B cell (primary cell): Measurements from ENCODE around the gene ZDHHC18. TPM values are rescaled to one million over a fixed set of nuclear protein-coding genes. Genes with fewer than 3 reads are reported as not detected.
A peak's percentile ranks its signal among the peaks of the same experiment; 100 is the strongest.

Experiments used
- ATAC-seq: fragments of 200-7000 bp; cut with Tn5 transposase; one replicate; pipeline ENCODE4 v1.10.0; 2021; ENCODE audit warnings: low read depth, mild to moderate bottlenecking, moderate number of reproducible peaks, moderate library complexity
- CTCF ChIA-PET: fragments of 350-600 bp; sonication (Branson Sonifier 250); formaldehyde crosslinking; loops from one replicate; lab custom pipeline; 2021; ENCODE audit warnings: antibody characterized with exemption, inconsistent platforms; lab: Charles Lee
- POLR2A ChIA-PET: fragments of 350-600 bp; sonication (Branson Sonifier 250); formaldehyde crosslinking; loops from one replicate; lab custom pipeline; 2021; ENCODE audit warnings: antibody characterized with exemption; lab: Charles Lee
- DNase-seq: peaks from one replicate; pipeline ENCODE4 v3.0.0; 2013
- H2AFZ ChIP-seq: 2 replicates; pipeline ENCODE4 v1.6.1; 2012; ENCODE audit warnings: mild to moderate bottlenecking, low read depth, low read length; ENCODE audit not compliant: insufficient read depth, poor library complexity, severe bottlenecking
- H3K27ac ChIP-seq, 2 donors: 1 replicate in 1 of 2; 2 replicates in 1 of 2; pipeline ENCODE4 v1.5.1; 2012 to 2013; ENCODE audit warnings: low read length in 2 of 2, mild to moderate bottlenecking in 2 of 2, moderate library complexity in 1 of 2
- H3K27me3 ChIP-seq, 4 experiments: fragments of 200-600 bp in 1 of 4; sonication (generic) in 1 of 4; replicated peaks in 1 of 4; 1 replicate in 2 of 4; 2 replicates in 2 of 4; pipeline versions ENCODE4 v1.6.1 to v1.7.0; 2013 to 2016; ENCODE audit warnings: low read length in 3 of 4, mild to moderate bottlenecking in 2 of 4, mixed read lengths in 1 of 4, moderate library complexity in 1 of 4; ENCODE audit not compliant: insufficient read depth in 4 of 4, control insufficient read depth in 3 of 4; ENCODE audit errors: control extremely low read depth in 1 of 4
- H3K36me3 ChIP-seq, 2 experiments: replicated peaks in 1 of 2; 1 replicate in 1 of 2; 2 replicates in 1 of 2; pipeline versions ENCODE4 v1.6.1 to v1.7.1; 2013; ENCODE audit warnings: low read length in 1 of 2; ENCODE audit not compliant: insufficient read depth in 2 of 2, control insufficient read depth in 1 of 2; ENCODE audit errors: control extremely low read depth in 1 of 2, extremely low read depth in 1 of 2
- H3K4me1 ChIP-seq, 2 donors: fragments of 200-600 bp in 1 of 2; sonication (generic) in 1 of 2; 1 replicate in 1 of 2; 2 replicates in 1 of 2; pipeline versions ENCODE4 v1.5.1 to v1.6.1; 2013 to 2017; ENCODE audit warnings: low read length in 2 of 2; ENCODE audit not compliant: control insufficient read depth in 2 of 2, insufficient read depth in 2 of 2
- H3K4me2 ChIP-seq: replicated peaks from 2 replicates; pipeline ENCODE3; 2012; ENCODE audit warnings: mild to moderate bottlenecking, low read depth, low read length; ENCODE audit not compliant: poor library complexity, severe bottlenecking
- H3K4me3 ChIP-seq, 5 experiments: fragments of 200-600 bp in 1 of 5; sonication (generic) in 1 of 5; 1 replicate in 3 of 5; 2 replicates in 2 of 5; pipeline versions ENCODE4 v1.5.1 to v1.7.0; 2011 to 2016; ENCODE audit warnings: low read length in 4 of 5, mild to moderate bottlenecking in 4 of 5, low read depth in 2 of 5, control low read depth in 1 of 5, moderate library complexity in 1 of 5; ENCODE audit not compliant: insufficient read depth in 1 of 5; ENCODE audit errors: control extremely low read depth in 1 of 5, extremely low read depth in 1 of 5
- H3K79me2 ChIP-seq: fragments of 200-600 bp; sonication (generic); one replicate; pipeline ENCODE4 v1.6.0; 2016; ENCODE audit warnings: low read length; ENCODE audit not compliant: control insufficient read depth, insufficient read depth
- H3K9ac ChIP-seq: fragments of 200-600 bp; sonication (generic); 2 replicates; pipeline ENCODE4 v1.6.1; 2017; ENCODE audit warnings: mild to moderate bottlenecking, low read length, moderate library complexity
- H3K9me3 ChIP-seq, 3 donors: one replicate each; pipeline versions ENCODE4 v1.6.1 to v1.7.1; 2013; ENCODE audit warnings: low read length in 2 of 3; ENCODE audit not compliant: control insufficient read depth in 2 of 3, insufficient read depth in 1 of 3; ENCODE audit errors: control extremely low read depth in 1 of 3
- H4K20me1 ChIP-seq: 2 replicates; pipeline ENCODE4 v1.6.0; 2012; ENCODE audit warnings: mild to moderate bottlenecking, low read length; ENCODE audit not compliant: insufficient read depth, control insufficient read depth, poor library complexity, severe bottlenecking
- H3K27ac Mint-ChIP-seq: one replicate; pipeline ENCODE4 v1.8.0; 2021; ENCODE audit warnings: mixed read lengths
- H3K27me3 Mint-ChIP-seq: one replicate; pipeline ENCODE4 v1.8.0; 2021; ENCODE audit warnings: mixed read lengths
- H3K4me1 Mint-ChIP-seq: one replicate; pipeline ENCODE4 v1.8.0; 2021; ENCODE audit warnings: mixed read lengths
- H3K4me3 Mint-ChIP-seq: one replicate; pipeline ENCODE4 v1.8.0; 2021; ENCODE audit warnings: mixed read lengths
- H3K9me3 Mint-ChIP-seq: one replicate; pipeline ENCODE4 v1.8.0; 2022; ENCODE audit warnings: mixed read lengths; ENCODE audit not compliant: insufficient read depth
- EZH2 ChIP-seq: IDR thresholded peaks from 2 replicates; pipeline ENCODE4 v1.6.1; 2012; ENCODE audit warnings: borderline replicate concordance, low read depth, mild to moderate bottlenecking, moderate library complexity, low read length; ENCODE audit not compliant: insufficient read depth, poor library complexity, severe bottlenecking
- WGBS: methylation state at CpG from one replicate; pipeline ENCODE4 v1.1.5; 2013; ENCODE audit warnings: missing lambda C conversion rate; ENCODE audit not compliant: insufficient coverage; 5-methylcytosine and 5-hydroxymethylcytosine counted together
- intact Hi-C: fragments of 100-400 bp; cut with micrococcal nuclease; formaldehyde crosslinking; loops from one replicate; pipeline ENCODE4 v1.10.0; 2022
- polyA plus RNA-seq: library from polyadenylated mRNA; depleted of rRNA; stranded (reverse); fragments of >200 nt; gene quantifications from 2 replicates; pipeline ENCODE4 v1.2.3, GENCODE V29; 2012
- total RNA-seq, 2 donors: library from RNA; stranded (reverse); fragments of 120-200 nt in 1 of 2; gene quantifications; 1 replicate in 1 of 2; 2 replicates in 1 of 2; pipeline versions ENCODE4 v1.2.3 to v1.2.4, GENCODE V29; 2013 to 2022
- TF ChIP-seq, protein P1 (sequence below): fragments of 200-600 bp; IDR thresholded peaks from one replicate; pipeline ENCODE4 v1.8.0; 2022; ENCODE audit warnings: antibody characterized with exemption, mild to moderate bottlenecking

The ZDHHC18 gene
- total and polyA plus RNA-seq, 2 donors (not counting 1 experiment from before 2014, with no cell fraction given): 25.8 to 30.8 TPM

GRCh38 chr1:26786437-26787380, 39.8 kb upstream of the ZDHHC18 start:
- Histone ChIP-seq H3K4me3 (peak overlapping the region; percentile 75 to 94 (median 91)), H3K27ac (peak overlapping the region; percentile 82 to 86), H3K4me2 (peak overlapping the region; percentile 95), H3K27me3 (no peaks in the 10 kb centered on the region), H3K4me1 (peaks cover 30 to 44% of the 10 kb centered on the region in 2 donors), H3K9ac (peak overlapping the region; percentile 85), H4K20me1 (no peaks in the 10 kb centered on the region), H2AFZ (peak overlapping the region; percentile 94), H3K36me3 (peaks cover 0 to 7% of the 10 kb centered on the region in 2 experiments), H3K9me3 (no peaks in the 10 kb centered on the region), H3K79me2 (peaks cover 23% of the 10 kb centered on the region)
- intact Hi-C loops: loop anchor here (1.0 to 5.0 kb wide), 3 partner anchors 42 to 674 kb away; partner anchors contain the start of gene PDIK1L
- no peak for TF ChIP-seq EZH2
- TF ChIP-seq, protein P1, sequence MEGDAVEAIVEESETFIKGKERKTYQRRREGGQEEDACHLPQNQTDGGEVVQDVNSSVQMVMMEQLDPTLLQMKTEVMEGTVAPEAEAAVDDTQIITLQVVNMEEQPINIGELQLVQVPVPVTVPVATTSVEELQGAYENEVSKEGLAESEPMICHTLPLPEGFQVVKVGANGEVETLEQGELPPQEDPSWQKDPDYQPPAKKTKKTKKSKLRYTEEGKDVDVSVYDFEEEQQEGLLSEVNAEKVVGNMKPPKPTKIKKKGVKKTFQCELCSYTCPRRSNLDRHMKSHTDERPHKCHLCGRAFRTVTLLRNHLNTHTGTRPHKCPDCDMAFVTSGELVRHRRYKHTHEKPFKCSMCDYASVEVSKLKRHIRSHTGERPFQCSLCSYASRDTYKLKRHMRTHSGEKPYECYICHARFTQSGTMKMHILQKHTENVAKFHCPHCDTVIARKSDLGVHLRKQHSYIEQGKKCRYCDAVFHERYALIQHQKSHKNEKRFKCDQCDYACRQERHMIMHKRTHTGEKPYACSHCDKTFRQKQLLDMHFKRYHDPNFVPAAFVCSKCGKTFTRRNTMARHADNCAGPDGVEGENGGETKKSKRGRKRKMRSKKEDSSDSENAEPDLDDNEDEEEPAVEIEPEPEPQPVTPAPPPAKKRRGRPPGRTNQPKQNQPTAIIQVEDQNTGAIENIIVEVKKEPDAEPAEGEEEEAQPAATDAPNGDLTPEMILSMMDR: no peak
- ChIA-PET CTCF (interaction anchor here (0.9 to 10.1 kb wide), 9 partner anchors 24 to 248 kb away, joined by 3 to 479 read pairs (median 33); partner anchors contain the start of gene ARID1A), POLR2A (interaction anchor here (0.6 to 5.8 kb wide), 8 partner anchors 89 to 286 kb away, joined by 3 to 50 read pairs (median 6); partner anchors contain the start of gene ARID1A)
- H3K9me3 Mint-ChIP-seq: no peaks in the 10 kb centered on the region
- H3K27ac Mint-ChIP-seq: peak overlapping the region; percentile 99
- H3K27me3 Mint-ChIP-seq: no peaks in the 10 kb centered on the region
- H3K4me1 Mint-ChIP-seq: peaks cover 48% of the 10 kb centered on the region
- H3K4me3 Mint-ChIP-seq: peak overlapping the region; percentile 91
- ATAC-seq: no peak
- 10% methylated on average over 7 of the region's 12 CpGs for WGBS
- peak; percentile 44 for DNase-seq
